Adrenal gland (tissue), 12 donors: ENCODE data around the gene TMEM255B. TPM values are rescaled to one million over a fixed set of nuclear protein-coding genes. Genes with fewer than 3 reads are reported as not detected.

ENCODE experiments used
- DNase-seq, 7 donors: peaks; one replicate each; pipeline ENCODE4 v3.0.0-alpha.2; 2019 to 2020
- H3K27ac ChIP-seq, 5 donors: fragments of 200-600 bp; sonication (generic) in 4 of 5; 1 replicate in 3 of 5; 2 replicates in 2 of 5; pipeline versions ENCODE4 v1.5.1 to v1.8.0; 2016 to 2020; ENCODE audit warnings: mild to moderate bottlenecking in 1 of 5
- H3K27me3 ChIP-seq: fragments of 200-600 bp; 2 replicates; pipeline ENCODE4 v1.8.0; 2021
- H3K36me3 ChIP-seq, 2 donors: fragments of 200-600 bp; replicated peaks in 1 of 2; 1 replicate in 1 of 2; 2 replicates in 1 of 2; pipeline versions ENCODE4 v1.5.1 to v1.8.0; 2018 to 2022
- H3K4me1 ChIP-seq, 2 donors: fragments of 200-600 bp; replicated peaks in 1 of 2; 1 replicate in 1 of 2; 2 replicates in 1 of 2; pipeline versions ENCODE4 v1.5.1 to v1.8.0; 2018 to 2021
- H3K4me3 ChIP-seq, 4 donors: fragments of 200-600 bp; sonication (generic) in 3 of 4; one replicate each; pipeline ENCODE4 v1.5.1; 2016 to 2018
- H3K9me3 ChIP-seq, 3 donors: fragments of 200-600 bp; sonication (generic) in 1 of 3; replicated peaks in 1 of 3; 1 replicate in 2 of 3; 2 replicates in 1 of 3; pipeline versions ENCODE4 v1.5.1 to v1.8.0; 2016 to 2021
- CTCF ChIP-seq, 6 experiments: fragments of 450-650 bp in 4 of 6; fragments of 200-600 bp in 2 of 6; sonication (generic) in 1 of 6; IDR thresholded peaks; 1 replicate in 5 of 6; 2 replicates in 1 of 6; pipeline versions ENCODE4 v1.5.1 to v1.8.0; 2016 to 2021; ENCODE audit warnings: antibody characterized with exemption in 6 of 6, mild to moderate bottlenecking in 2 of 6, moderate library complexity in 1 of 6
- POLR2A ChIP-seq, 2 donors: fragments of 450-650 bp; IDR thresholded peaks; one replicate each; pipeline ENCODE4 v1.6.1; 2017; ENCODE audit warnings: antibody characterized with exemption in 2 of 2, mild to moderate bottlenecking in 2 of 2, moderate library complexity in 1 of 2
- WGBS, 4 donors: extraction: QIAGEN DNeasy Blood & Tissue Kit in 2 of 4; methylation state at CpG; one replicate each; pipeline versions ENCODE4 v1.1.5 to v1.1.7; 2013 to 2017; 5-methylcytosine and 5-hydroxymethylcytosine counted together
- intact Hi-C, 2 donors: fragments of 100-400 bp; cut with DNase I; formaldehyde crosslinking; loops; one replicate each; pipeline versions ENCODE4 v1.14.1 to v1.15.0; 2022 to 2023
- polyA plus RNA-seq, 3 donors: library from polyadenylated mRNA; stranded (reverse); fragments of 200-250 nt in 2 of 3; fragments of 350-450 nt in 1 of 3; fragmentation: Illumina TruSeq in 1 of 3; extraction: RNeasy Lipid Tissue Mini Kit (QIAGEN cat#74804) in 1 of 3; gene quantifications; one replicate each; pipeline ENCODE4 v1.2.3, GENCODE V29; 2013 to 2014
- total RNA-seq, 9 donors: library from RNA; depleted of rRNA in 4 of 9; stranded (reverse); fragments of >200 nt in 4 of 9; fragments of 120-200 nt in 1 of 9; fragmentation: NEBNext Ultra II Directional in 1 of 9; extraction: Animal tissue kit (Norgen Biotek cat#: 25700) in 1 of 9; gene quantifications; one replicate each; pipeline versions ENCODE4 v1.1.0 to v1.2.4, GENCODE V29; 2013 to 2023
- donor health status: healthy with polysubstance abuse.
- donor health status: Bipolar disorder and iron deficiency.
- donor health status: DM: yes; HTN: yes; CAD: no.
- donor health status: DM: no; HTN: no; CAD: no.
- donor health status: DM: no; HTN: no; CAD: no.
- donor health status: DM: yes; HTN: yes; CAD: no.

The TMEM255B gene
- total and polyA plus RNA-seq, 12 donors = 1.3 to 60.1 (median 17.2) TPM

- H3K4me3 ChIP-seq = no peak overlapping the region
- intact Hi-C loops = no loop called here
- TF ChIP-seq CTCF (IDR thresholded peaks at IDR 0.05) = no peak
- no peak for TF ChIP-seq POLR2A (IDR thresholded peaks at IDR 0.05)
- H3K9me3 ChIP-seq = no peaks in the 10 kb centered on the region
- peaks cover 5% of the 10 kb centered on the region for H3K27me3 ChIP-seq
- DNase-seq = no peak
- 86 to 93% (median 89%) methylated on average over 42 to 55 of the region's 55 CpGs for WGBS, 4 donors
- no peaks in the 10 kb centered on the region for H3K36me3 ChIP-seq
- no peak overlapping the region for H3K27ac ChIP-seq
- H3K4me1 ChIP-seq = no peaks in the 10 kb centered on the region
These were observed 25.8 kb upstream of the TMEM255B start for GRCh38 chr13:113732961-113733950.

- H3K9me3 ChIP-seq = no peaks in the 10 kb centered on the region
- peaks cover 5% of the 10 kb centered on the region for H3K27me3 ChIP-seq
- TF ChIP-seq CTCF (IDR thresholded peaks at IDR 0.05) = no peak
- TF ChIP-seq POLR2A (IDR thresholded peaks at IDR 0.05) = no peak
- no peak for DNase-seq
- WGBS, 4 donors = 68 to 81% (median 75%) methylated on average over 24 to 26 of the region's 26 CpGs
- H3K4me1 ChIP-seq = no peaks in the 10 kb centered on the region
- no peak overlapping the region for H3K27ac ChIP-seq
- no peak overlapping the region for H3K4me3 ChIP-seq
- no peaks in the 10 kb centered on the region for H3K36me3 ChIP-seq
- intact Hi-C loops = no loop called here
These were observed 24.8 kb upstream of the TMEM255B start for GRCh38 chr13:113734099-113734825.

GRCh38 chr13:113734826-113735125, 24.2 kb upstream of the TMEM255B start:
- Histone ChIP-seq H3K27ac (no peak overlapping the region), H3K4me3 (no peak overlapping the region), H3K27me3 (peaks cover 5% of the 10 kb centered on the region), H3K9me3 (no peaks in the 10 kb centered on the region), H3K36me3 (no peaks in the 10 kb centered on the region), H3K4me1 (no peaks in the 10 kb centered on the region)
- DNase-seq = no peak
- 74 to 89% (median 76%) methylated on average over 6 to 8 of the region's 8 CpGs for WGBS, 4 donors
- TF ChIP-seq POLR2A (IDR thresholded peaks at IDR 0.05) = no peak
- TF ChIP-seq CTCF (IDR thresholded peaks at IDR 0.05) = no peak
- intact Hi-C loops = no loop called here

GRCh38 chr13:113735194-113735593, 23.8 kb upstream of the TMEM255B start:
- H3K4me3 ChIP-seq = no peak overlapping the region
- WGBS, 4 donors = 85 to 96% (median 89%) methylated on average over 20 to 26 of the region's 26 CpGs
- peaks cover 5% of the 10 kb centered on the region for H3K27me3 ChIP-seq
- DNase-seq = no peak
- TF ChIP-seq CTCF (IDR thresholded peaks at IDR 0.05) = no peak
- no peaks in the 10 kb centered on the region for H3K36me3 ChIP-seq
- intact Hi-C loops = no loop called here
- H3K27ac ChIP-seq = no peak overlapping the region
- H3K4me1 ChIP-seq = no peaks in the 10 kb centered on the region
- no peaks in the 10 kb centered on the region for H3K9me3 ChIP-seq
